Brain microvascular endothelial cell (primary cell): Measurements from ENCODE around the gene PFDN6.

Experiments
- DNase-seq: peaks from one replicate; pipeline ENCODE4 v3.0.0-alpha.2; 2020
- H3K27ac ChIP-seq: fragments of 250-450 bp; sonication (Bioruptor Pico); 2 replicates; pipeline ENCODE4 v1.5.1; 2020; ENCODE audit warnings: mild to moderate bottlenecking, moderate library complexity
- H3K27me3 ChIP-seq: fragments of 250-450 bp; sonication (Bioruptor Pico); replicated peaks from 2 replicates; pipeline ENCODE4 v1.5.1; 2020; ENCODE audit warnings: mild to moderate bottlenecking
- H3K36me3 ChIP-seq: fragments of 250-450 bp; sonication (Bioruptor Pico); replicated peaks from 2 replicates; pipeline ENCODE4 v1.5.1; 2020; ENCODE audit warnings: mild to moderate bottlenecking
- H3K4me3 ChIP-seq: 2 replicates; pipeline ENCODE4 v1.5.1; 2011; ENCODE audit warnings: low read depth, mild to moderate bottlenecking, control low read depth, low read length, moderate library complexity
- in situ Hi-C: cut with HindIII; loops from 2 replicates; pipeline ENCODE4 v1.10.0; 2017; ENCODE audit warnings: low sequenced_read_pairs, low pct_ligation_motif_present
- TF ChIP-seq, protein P1 (sequence below): IDR thresholded peaks from 2 replicates; pipeline ENCODE4 v1.5.1; 2011; ENCODE audit warnings: low read depth, mild to moderate bottlenecking, moderate library complexity, low read length, control low read depth, inconsistent platforms; ENCODE audit errors: missing control alignments

Gene PFDN6

GRCh38 chr6:33248932-33249731, 40.3 kb upstream of the PFDN6 start:
- in situ Hi-C loops = no loop called here
- Histone ChIP-seq H3K27ac (peak overlapping the region; percentile 87), H3K36me3 (no peaks in the 10 kb centered on the region), H3K27me3 (no peaks in the 10 kb centered on the region), H3K4me3 (peak overlapping the region; percentile 68)
- TF ChIP-seq, protein P1, sequence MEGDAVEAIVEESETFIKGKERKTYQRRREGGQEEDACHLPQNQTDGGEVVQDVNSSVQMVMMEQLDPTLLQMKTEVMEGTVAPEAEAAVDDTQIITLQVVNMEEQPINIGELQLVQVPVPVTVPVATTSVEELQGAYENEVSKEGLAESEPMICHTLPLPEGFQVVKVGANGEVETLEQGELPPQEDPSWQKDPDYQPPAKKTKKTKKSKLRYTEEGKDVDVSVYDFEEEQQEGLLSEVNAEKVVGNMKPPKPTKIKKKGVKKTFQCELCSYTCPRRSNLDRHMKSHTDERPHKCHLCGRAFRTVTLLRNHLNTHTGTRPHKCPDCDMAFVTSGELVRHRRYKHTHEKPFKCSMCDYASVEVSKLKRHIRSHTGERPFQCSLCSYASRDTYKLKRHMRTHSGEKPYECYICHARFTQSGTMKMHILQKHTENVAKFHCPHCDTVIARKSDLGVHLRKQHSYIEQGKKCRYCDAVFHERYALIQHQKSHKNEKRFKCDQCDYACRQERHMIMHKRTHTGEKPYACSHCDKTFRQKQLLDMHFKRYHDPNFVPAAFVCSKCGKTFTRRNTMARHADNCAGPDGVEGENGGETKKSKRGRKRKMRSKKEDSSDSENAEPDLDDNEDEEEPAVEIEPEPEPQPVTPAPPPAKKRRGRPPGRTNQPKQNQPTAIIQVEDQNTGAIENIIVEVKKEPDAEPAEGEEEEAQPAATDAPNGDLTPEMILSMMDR = no peak
- DNase-seq = peak; percentile 99

DNA sequence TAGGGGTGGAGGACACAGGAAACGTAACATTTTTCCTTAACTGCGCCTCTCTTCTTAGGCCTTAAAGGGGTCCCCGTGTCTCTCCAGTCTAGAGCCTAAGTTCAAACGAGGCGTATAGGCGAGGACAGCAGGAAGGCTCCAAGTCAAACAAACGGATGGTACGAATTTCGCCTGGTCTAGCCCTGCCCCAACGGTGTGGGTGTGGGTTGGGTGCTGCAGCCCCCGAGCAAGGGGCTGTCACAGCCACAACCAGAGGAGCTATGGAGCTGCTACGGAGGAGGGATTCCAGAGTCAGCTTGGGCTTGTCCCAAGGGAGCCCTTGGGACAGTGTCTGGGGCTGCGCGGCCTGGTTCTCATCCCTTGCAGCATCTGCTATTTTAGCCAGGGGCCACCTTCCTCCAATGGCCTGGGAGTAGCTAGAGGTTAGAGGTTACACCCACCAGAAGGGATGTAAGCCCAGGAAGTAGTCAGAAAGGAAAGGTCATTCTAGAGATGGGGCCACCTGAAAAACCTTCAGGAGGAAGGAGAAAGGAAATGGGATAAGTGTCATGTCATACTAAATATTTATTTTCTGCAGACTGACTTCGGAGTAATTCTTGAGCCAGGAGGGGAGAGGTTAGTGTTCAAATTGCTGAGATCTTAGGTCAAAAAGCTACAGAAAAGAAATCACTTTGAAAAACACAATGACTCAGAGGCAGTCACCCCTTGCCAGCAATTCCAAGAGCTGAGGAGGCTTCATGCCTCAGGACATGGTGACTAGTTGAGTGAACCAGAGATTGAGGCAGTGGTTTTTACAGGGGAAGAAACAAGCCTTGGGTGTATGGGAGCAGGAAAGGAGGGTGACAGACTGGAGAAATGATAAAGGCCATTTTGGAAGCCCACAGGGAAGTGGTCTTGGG, 39.4 kb upstream of the PFDN6 start:
- peak overlapping the region; percentile 68 for H3K4me3 ChIP-seq
- in situ Hi-C loops = no loop called here
- TF ChIP-seq, protein P1 = no peak
- no peaks in the 10 kb centered on the region for H3K36me3 ChIP-seq
- peak; percentile 81 for DNase-seq
- H3K27me3 ChIP-seq = no peaks in the 10 kb centered on the region
- peak overlapping the region; percentile 87 for H3K27ac ChIP-seq

DNA sequence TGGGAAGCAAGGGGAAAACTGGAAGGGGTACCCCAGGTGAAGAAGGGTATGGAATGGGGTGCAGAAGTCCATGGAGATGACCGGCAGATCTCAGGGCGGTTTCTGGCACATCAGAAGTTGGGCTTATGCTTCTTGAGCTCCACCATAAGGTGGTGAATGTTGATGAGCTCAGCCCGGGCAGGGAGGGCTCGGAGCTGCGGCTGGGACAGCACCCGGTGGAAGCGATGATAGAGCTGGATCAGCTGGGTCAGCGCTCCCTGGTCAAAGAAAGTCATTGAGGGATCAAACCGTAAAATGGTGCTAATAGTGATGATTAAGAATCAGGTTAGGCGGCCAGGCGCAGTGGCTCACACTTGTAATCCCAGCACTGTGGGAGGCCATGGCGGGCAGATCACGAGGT, 38.7 kb upstream of the PFDN6 start:
- Histone ChIP-seq H3K27ac (peak overlapping the region; percentile 87), H3K27me3 (no peaks in the 10 kb centered on the region), H3K4me3 (no peak overlapping the region), H3K36me3 (no peaks in the 10 kb centered on the region)
- no peak for DNase-seq
- TF ChIP-seq, protein P1 = no peak
- in situ Hi-C loops = no loop called here

GRCh38 chr6:33251395-33252012, 37.9 kb upstream of the PFDN6 start:
- no peak for DNase-seq
- Histone ChIP-seq H3K27me3 (no peaks in the 10 kb centered on the region), H3K36me3 (no peaks in the 10 kb centered on the region), H3K4me3 (no peak overlapping the region), H3K27ac (no peak overlapping the region)
- TF ChIP-seq, protein P1 = no peak
- in situ Hi-C loops = no loop called here

DNA sequence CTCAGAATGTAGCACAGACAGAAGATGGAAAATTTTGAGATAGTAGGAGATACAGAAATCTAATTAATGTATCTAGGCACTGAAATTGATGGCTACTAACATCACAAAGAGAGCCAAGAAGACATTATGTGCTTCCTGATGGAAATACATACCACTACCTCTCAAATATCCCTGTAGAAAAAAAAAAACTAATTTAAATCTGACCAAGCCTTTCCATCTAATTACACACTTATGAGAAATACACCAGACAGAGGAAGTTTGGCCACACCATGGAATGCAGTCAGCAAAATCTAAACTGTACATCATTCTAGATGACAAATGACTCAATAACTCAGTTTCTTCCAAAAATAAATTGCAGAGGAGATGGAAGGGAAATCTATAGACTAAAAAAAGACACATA, 36.6 kb upstream of the PFDN6 start:
- in situ Hi-C loops = no loop called here
- H3K27me3 ChIP-seq = no peaks in the 10 kb centered on the region
- H3K4me3 ChIP-seq = no peak overlapping the region
- DNase-seq = no peak
- TF ChIP-seq, protein P1 = no peak
- peaks cover 3% of the 10 kb centered on the region for H3K36me3 ChIP-seq
- no peak overlapping the region for H3K27ac ChIP-seq
